ENCODE data around the gene KANK2. TPM values are rescaled to one million over a fixed set of nuclear protein-coding genes. Genes with fewer than 3 reads are reported as not detected.

KANK2 gene
- total RNA-seq, 1 donor from 2014 or later, result 84.7 TPM

DNA sequence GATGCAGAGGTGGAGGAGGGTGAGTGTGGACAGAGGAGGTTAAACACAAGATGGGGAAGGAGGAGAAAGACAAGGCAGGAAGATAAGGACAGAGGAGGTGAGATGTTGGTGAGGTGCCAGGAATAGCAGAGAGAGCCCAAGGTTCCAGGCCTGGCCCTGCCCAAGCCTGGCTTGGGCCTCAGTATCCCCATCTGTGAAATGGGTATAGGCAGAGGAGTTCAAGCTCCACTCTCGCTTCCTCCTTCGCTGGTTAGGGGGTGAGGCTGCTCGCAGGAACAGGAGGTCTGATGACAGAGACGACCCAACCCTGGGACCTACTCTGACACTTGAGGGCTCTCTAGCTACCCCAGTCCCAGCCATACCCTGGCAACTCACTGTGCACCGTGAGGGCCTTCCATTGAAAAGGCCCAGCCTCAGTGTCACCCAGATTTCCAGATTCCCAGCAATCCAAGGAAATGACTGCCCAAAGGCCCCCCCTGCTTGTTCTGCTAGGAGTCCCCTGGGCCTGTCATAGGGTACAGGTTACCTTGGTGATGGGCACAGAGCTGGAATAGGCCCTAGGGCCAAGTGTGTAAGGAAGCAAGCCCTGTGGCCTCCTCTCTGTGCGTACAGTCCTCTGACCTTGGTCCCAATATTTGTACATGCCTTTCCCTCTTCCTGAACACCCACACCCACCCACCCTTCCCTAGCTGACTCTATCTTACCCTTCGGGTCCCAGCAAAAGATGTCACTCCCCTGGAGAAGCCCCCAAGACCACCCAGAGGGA is 33.5 kb upstream of the KANK2 start:
- H3K27ac Mint-ChIP-seq, result no peak overlapping the region
- no peaks in the 10 kb centered on the region for H3K4me1 Mint-ChIP-seq

DNA sequence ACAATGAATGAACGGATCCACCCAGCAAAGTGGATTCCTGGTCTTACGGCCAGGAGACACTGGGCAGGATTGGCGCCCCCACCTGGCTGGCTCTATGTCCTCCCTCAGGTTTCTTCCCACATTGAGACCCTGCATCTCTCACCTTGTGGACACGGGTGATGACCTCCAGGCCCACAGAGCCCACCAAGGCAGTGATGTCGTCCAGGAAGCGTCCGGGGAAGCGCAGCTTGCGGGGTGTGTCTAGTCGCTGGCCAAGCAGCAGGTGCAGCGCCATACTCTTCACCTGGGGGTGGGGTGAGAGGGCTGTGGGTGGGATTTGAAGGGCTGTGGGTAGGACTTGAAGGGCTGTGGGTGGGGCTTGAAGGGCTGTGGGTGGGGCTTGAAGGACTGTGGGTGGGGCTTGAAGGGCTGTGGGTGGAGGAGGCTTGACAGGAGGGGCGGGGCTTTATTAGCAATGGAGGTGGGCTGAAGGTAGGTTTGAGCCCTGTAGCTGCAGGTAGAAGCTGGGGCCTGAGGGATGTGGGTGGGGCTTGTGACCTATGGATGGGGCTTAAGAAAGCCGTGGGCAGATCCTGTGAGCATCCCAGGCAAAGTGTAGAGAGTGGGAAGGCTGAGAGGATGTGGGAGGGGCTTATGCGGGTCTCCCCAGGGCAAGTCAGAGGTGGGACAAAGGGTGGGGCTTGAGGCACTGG is 30.0 kb upstream of the KANK2 start:
- Mint-ChIP-seq H3K27me3 (ENCODE audit: low read depth) (no peaks in the 10 kb centered on the region), H3K36me3 (peaks cover 17% of the 10 kb centered on the region), H3K4me1 (no peaks in the 10 kb centered on the region), H3K27ac (no peak overlapping the region), H3K9me3 (peaks cover 2% of the 10 kb centered on the region), H3K4me3 (no peak overlapping the region)
- no peak for DNase-seq (ENCODE audit: low spot score in 2 of 2, unreplicated experiment in 2 of 2)
- TF ChIP-seq CTCF (IDR thresholded peaks at IDR 0.05; ENCODE audit: unreplicated experiment), result no peak

More for the DNA sequence above, 33.5 kb upstream of the KANK2 start:
- peaks cover 11% of the 10 kb centered on the region for H3K36me3 Mint-ChIP-seq
- no peaks in the 10 kb centered on the region for H3K27me3 Mint-ChIP-seq (ENCODE audit: low read depth)
- H3K4me3 Mint-ChIP-seq, result no peak overlapping the region
- DNase-seq (ENCODE audit: low spot score in 2 of 2, unreplicated experiment in 2 of 2), result no peak
- no peaks in the 10 kb centered on the region for H3K9me3 Mint-ChIP-seq
- TF ChIP-seq CTCF (IDR thresholded peaks at IDR 0.05; ENCODE audit: unreplicated experiment), result no peak

GRCh38 chr19:11226716-11227166 is 29.4 kb upstream of the KANK2 start:
- no peak for TF ChIP-seq CTCF (IDR thresholded peaks at IDR 0.05; ENCODE audit: unreplicated experiment)
- Mint-ChIP-seq H3K4me1 (no peaks in the 10 kb centered on the region), H3K36me3 (peaks cover 23% of the 10 kb centered on the region), H3K9me3 (peaks cover 8% of the 10 kb centered on the region), H3K27me3 (ENCODE audit: low read depth) (no peaks in the 10 kb centered on the region), H3K27ac (no peak overlapping the region), H3K4me3 (no peak overlapping the region)
- no peak for DNase-seq (ENCODE audit: low spot score in 2 of 2, unreplicated experiment in 2 of 2)

GRCh38 chr19:11225815-11226214 is 28.5 kb upstream of the KANK2 start:
- DNase-seq (ENCODE audit: low spot score in 2 of 2, unreplicated experiment in 2 of 2), result no peak
- no peaks in the 10 kb centered on the region for H3K4me1 Mint-ChIP-seq
- no peak for TF ChIP-seq CTCF (IDR thresholded peaks at IDR 0.05; ENCODE audit: unreplicated experiment)
- H3K9me3 Mint-ChIP-seq, result peaks cover 18% of the 10 kb centered on the region
- no peaks in the 10 kb centered on the region for H3K27me3 Mint-ChIP-seq (ENCODE audit: low read depth)
- H3K27ac Mint-ChIP-seq, result no peak overlapping the region
- peaks cover 32% of the 10 kb centered on the region for H3K36me3 Mint-ChIP-seq
- H3K4me3 Mint-ChIP-seq, result no peak overlapping the region

DNA sequence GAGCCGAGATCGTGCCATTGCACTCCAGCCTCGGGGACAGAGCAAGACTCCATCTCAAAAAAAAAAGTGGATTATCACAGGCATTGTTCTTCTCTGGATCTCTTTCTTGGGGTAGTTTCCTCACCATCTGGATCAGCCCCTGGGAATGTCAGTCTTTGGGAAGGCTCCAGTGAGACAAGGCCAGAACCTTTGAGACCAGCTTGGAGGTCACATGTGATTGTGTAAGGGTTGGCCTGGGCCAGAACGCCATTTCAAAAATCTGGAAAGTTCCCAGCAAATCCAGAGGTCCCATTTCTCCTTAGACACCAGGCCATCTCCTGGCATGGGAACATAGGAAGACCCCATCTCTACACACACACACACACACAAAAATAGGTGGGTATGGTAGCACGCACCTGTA is 27.8 kb upstream of the KANK2 start:
- Mint-ChIP-seq H3K36me3 (peaks cover 37% of the 10 kb centered on the region), H3K27me3 (ENCODE audit: low read depth) (no peaks in the 10 kb centered on the region), H3K4me3 (no peak overlapping the region), H3K27ac (no peak overlapping the region), H3K9me3 (peaks cover 22% of the 10 kb centered on the region), H3K4me1 (no peaks in the 10 kb centered on the region)
- TF ChIP-seq CTCF (IDR thresholded peaks at IDR 0.05; ENCODE audit: unreplicated experiment), result no peak
- DNase-seq (ENCODE audit: low spot score in 2 of 2, unreplicated experiment in 2 of 2), result no peak

All from mesothelial cell of epicardium (in vitro differentiated cells).